HFFc6 (cell line): ENCODE data around the gene NDUFAF8. TPM values are rescaled to one million over a fixed set of nuclear protein-coding genes. Genes with fewer than 3 reads are reported as not detected.

Source experiments
- DNase-seq: peaks from one replicate; pipeline ENCODE4 v3.0.0-alpha.2; 2018
- H3K27ac Mint-ChIP-seq: 2 replicates; pipeline ENCODE4 v1.8.0; 2020; ENCODE audit warnings: mild to moderate bottlenecking, mixed read lengths
- H3K27me3 Mint-ChIP-seq: 2 replicates; pipeline ENCODE4 v1.8.0; 2021; ENCODE audit warnings: mild to moderate bottlenecking, moderate library complexity, mixed read lengths; ENCODE audit not compliant: insufficient read depth
- H3K36me3 Mint-ChIP-seq: 2 replicates; pipeline ENCODE4 v1.8.0; 2021; ENCODE audit warnings: low read depth, mixed read lengths
- H3K4me1 Mint-ChIP-seq: 2 replicates; pipeline ENCODE4 v1.8.0; 2020; ENCODE audit warnings: low read depth, mixed read lengths
- H3K4me3 Mint-ChIP-seq: 2 replicates; pipeline ENCODE4 v1.8.0; 2020; ENCODE audit warnings: mild to moderate bottlenecking, moderate library complexity, mixed read lengths
- H3K9me3 Mint-ChIP-seq: 2 replicates; pipeline ENCODE4 v1.8.0; 2020; ENCODE audit warnings: mild to moderate bottlenecking, mixed read lengths
- CTCF ChIP-seq: fragments of 200-600 bp; sonication (generic); IDR thresholded peaks from 2 replicates; pipeline ENCODE4 v1.5.0; 2021; ENCODE audit warnings: antibody characterized with exemption, mild to moderate bottlenecking
- total RNA-seq, 6 experiments: library from RNA; stranded (reverse); fragmentation: NEBNext Ultra II Directional; extraction: Animal tissue kit (Norgen Biotek cat#: 25700); gene quantifications; 2 replicates in 1 of 6; 3 replicates in 5 of 6; pipeline ENCODE4 v1.2.3, GENCODE V29; 2021

NDUFAF8 gene
- total RNA-seq, 6 experiments from 2014 or later = 67.0 to 103 (median 87.9) TPM

DNA sequence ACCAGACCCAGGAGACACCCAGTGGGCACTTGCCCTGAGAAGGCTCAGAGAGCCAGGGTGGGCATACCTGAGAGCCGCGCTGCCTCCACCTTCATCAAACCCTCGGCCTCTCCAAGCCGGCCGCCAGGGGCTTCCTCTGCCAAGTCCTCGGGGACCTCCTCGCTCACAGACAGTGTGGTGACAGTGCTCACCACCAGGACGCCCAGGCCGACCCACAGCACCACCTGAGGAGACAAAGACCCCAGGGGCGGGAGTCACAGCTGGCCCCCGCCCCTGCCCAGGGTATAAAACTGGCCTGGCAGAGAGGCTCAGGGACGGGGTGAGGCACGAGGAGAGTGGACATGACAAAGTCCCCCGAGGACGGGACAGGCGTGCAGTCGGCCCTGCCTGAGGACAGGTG, 21.1 kb downstream of the NDUFAF8 start:
- peaks cover 2% of the 10 kb centered on the region; the same call in 1 of the 2 replicates for H3K27me3 Mint-ChIP-seq
- no peak overlapping the region for H3K27ac Mint-ChIP-seq
- H3K4me1 Mint-ChIP-seq = peaks cover 11% of the 10 kb centered on the region; the same call in 1 of the 2 replicates
- H3K4me3 Mint-ChIP-seq = no peak overlapping the region
- DNase-seq = no peak
- no peak for TF ChIP-seq CTCF
- H3K36me3 Mint-ChIP-seq = no peaks in the 10 kb centered on the region; the same call in 1 of the 2 replicates
- no peaks in the 10 kb centered on the region for H3K9me3 Mint-ChIP-seq

- DNase-seq = no peak
- H3K4me1 Mint-ChIP-seq = peaks cover 7% of the 10 kb centered on the region; the same call in 1 of the 2 replicates
- no peaks in the 10 kb centered on the region for H3K9me3 Mint-ChIP-seq
- no peak overlapping the region for H3K27ac Mint-ChIP-seq
- H3K27me3 Mint-ChIP-seq = peaks cover 2% of the 10 kb centered on the region; the same call in 1 of the 2 replicates
- H3K4me3 Mint-ChIP-seq = no peak overlapping the region
- H3K36me3 Mint-ChIP-seq = peaks cover 4% of the 10 kb centered on the region; the same call in 1 of the 2 replicates
- no peak for TF ChIP-seq CTCF
Observed at GRCh38 chr17:81260641-81261040, 21.5 kb downstream of the NDUFAF8 start.

DNA sequence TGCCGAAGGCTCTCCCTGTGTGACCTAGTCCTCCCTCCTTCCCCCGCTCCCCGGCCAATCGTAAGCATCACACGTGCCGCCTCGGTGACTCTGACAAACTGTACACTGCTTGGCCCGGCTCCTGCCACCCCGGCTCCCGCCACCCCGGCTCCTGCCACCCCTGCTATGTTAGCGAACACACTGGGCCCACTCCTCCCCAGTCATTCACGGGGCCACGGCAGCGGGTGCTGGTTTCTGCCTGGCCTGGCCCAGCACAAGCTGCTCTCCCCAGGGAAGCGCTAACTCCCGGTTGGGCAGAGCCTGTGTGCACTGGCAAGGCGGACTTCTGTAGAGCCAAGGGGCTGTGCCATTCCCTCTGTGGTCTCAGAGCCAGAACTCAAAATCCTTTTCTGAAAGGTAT, 22.0 kb downstream of the NDUFAF8 start:
- Mint-ChIP-seq H3K27me3 (peaks cover 2% of the 10 kb centered on the region; the same call in 1 of the 2 replicates), H3K36me3 (peaks cover 8% of the 10 kb centered on the region), H3K4me1 (peaks cover 7% of the 10 kb centered on the region; the same call in 1 of the 2 replicates), H3K27ac (no peak overlapping the region), H3K9me3 (no peaks in the 10 kb centered on the region), H3K4me3 (no peak overlapping the region)
- DNase-seq = no peak
- no peak for TF ChIP-seq CTCF

- peaks cover 3% of the 10 kb centered on the region; the same call in 1 of the 2 replicates for H3K4me1 Mint-ChIP-seq
- TF ChIP-seq CTCF = no peak
- no peaks in the 10 kb centered on the region for H3K9me3 Mint-ChIP-seq
- H3K36me3 Mint-ChIP-seq = peaks cover 8% of the 10 kb centered on the region
- no peak overlapping the region for H3K4me3 Mint-ChIP-seq
- no peak overlapping the region for H3K27ac Mint-ChIP-seq
- no peak for DNase-seq
- H3K27me3 Mint-ChIP-seq = peaks cover 2% of the 10 kb centered on the region; the same call in 1 of the 2 replicates
Observed at GRCh38 chr17:81261582-81262336, 22.6 kb downstream of the NDUFAF8 start.

GRCh38 chr17:81263371-81264181, 24.5 kb downstream of the NDUFAF8 start:
- H3K9me3 Mint-ChIP-seq = no peaks in the 10 kb centered on the region
- H3K4me3 Mint-ChIP-seq = no peak overlapping the region
- DNase-seq = no peak
- no peaks in the 10 kb centered on the region for H3K27me3 Mint-ChIP-seq
- TF ChIP-seq CTCF = no peak
- H3K4me1 Mint-ChIP-seq = no peaks in the 10 kb centered on the region; the same call in 1 of the 2 replicates
- peaks cover 16% of the 10 kb centered on the region for H3K36me3 Mint-ChIP-seq
- H3K27ac Mint-ChIP-seq = no peak overlapping the region
